G401 (cell line): Measurements from ENCODE around the gene UBASH3B. TPM values are rescaled to one million over a fixed set of nuclear protein-coding genes. Genes with fewer than 3 reads are reported as not detected.

Experiments used
- DNase-seq: peaks from one replicate; pipeline ENCODE4 v3.0.0-alpha.2; 2015; ENCODE audit warnings: low spot score
- in situ Hi-C: cut with HindIII; loops from 2 replicates; pipeline ENCODE4 v1.10.0; 2016; ENCODE audit warnings: low sequenced_read_pairs, mixed read lengths
- total RNA-seq: library from RNA; depleted of rRNA; stranded (reverse); fragments of >200 nt; shearing (Covaris generic); gene quantifications from 2 replicates; pipeline ENCODE4 v1.2.3, GENCODE V29; 2014

UBASH3B gene
- total RNA-seq, 1 experiment from 2014 or later = 0.78 TPM

GRCh38 chr11:122744357-122744756, 88.8 kb downstream of the UBASH3B start:
- DNase-seq = no peak
- in situ Hi-C loops = no loop called here

- in situ Hi-C loops = no loop called here
- no peak for DNase-seq
Measured at GRCh38 chr11:122745111-122745510, 89.6 kb downstream of the UBASH3B start.

GRCh38 chr11:122746050-122746478, 90.5 kb downstream of the UBASH3B start:
- DNase-seq = no peak

GRCh38 chr11:122746611-122747244, 91.2 kb downstream of the UBASH3B start:
- in situ Hi-C loops = no loop called here
- DNase-seq = no peak

More at GRCh38 chr11:122746050-122746478, 90.5 kb downstream of the UBASH3B start:
- in situ Hi-C loops = no loop called here

- in situ Hi-C loops = no loop called here
Measured at GRCh38 chr11:122747351-122747781, 91.8 kb downstream of the UBASH3B start.

GRCh38 chr11:122749005-122749687, 93.6 kb downstream of the UBASH3B start:
- in situ Hi-C loops = no loop called here
- no peak for DNase-seq

More at GRCh38 chr11:122747351-122747781, 91.8 kb downstream of the UBASH3B start:
- peak; percentile 55 for DNase-seq

- no peak for DNase-seq
- in situ Hi-C loops = no loop called here
Measured at GRCh38 chr11:122750049-122750448, 94.5 kb downstream of the UBASH3B start.

GRCh38 chr11:122751292-122752070, 96.0 kb downstream of the UBASH3B start:
- in situ Hi-C loops = no loop called here
- peak; percentile 87 for DNase-seq

- no peak for DNase-seq
- in situ Hi-C loops = no loop called here
Measured at GRCh38 chr11:122754028-122754427, 98.5 kb downstream of the UBASH3B start.

GRCh38 chr11:122754553-122755322, 99.2 kb downstream of the UBASH3B start:
- in situ Hi-C loops = no loop called here
- no peak for DNase-seq

GRCh38 chr11:122755409-122755808, 99.9 kb downstream of the UBASH3B start:
- in situ Hi-C loops = no loop called here
- peak; percentile 57 for DNase-seq

- in situ Hi-C loops = no loop called here
Measured at GRCh38 chr11:122755941-122756340, 100.4 kb downstream of the UBASH3B start.

GRCh38 chr11:122756417-122756816, 100.9 kb downstream of the UBASH3B start:
- no peak for DNase-seq
- in situ Hi-C loops = no loop called here

More at GRCh38 chr11:122755941-122756340, 100.4 kb downstream of the UBASH3B start:
- DNase-seq = no peak

GRCh38 chr11:122757201-122757600, 101.7 kb downstream of the UBASH3B start:
- in situ Hi-C loops = no loop called here
- no peak for DNase-seq

- in situ Hi-C loops = no loop called here
- no peak for DNase-seq
Measured at GRCh38 chr11:122758339-122758738, 102.8 kb downstream of the UBASH3B start.

GRCh38 chr11:122758974-122759373, 103.5 kb downstream of the UBASH3B start:
- peak; percentile 71 for DNase-seq
- in situ Hi-C loops = no loop called here

- in situ Hi-C loops = no loop called here
- no peak for DNase-seq
Measured at GRCh38 chr11:122763108-122763507, 107.6 kb downstream of the UBASH3B start.

GRCh38 chr11:122764371-122765090, 109.0 kb downstream of the UBASH3B start:
- in situ Hi-C loops = no loop called here
- peak; percentile 91 for DNase-seq
